ENCODE data around the gene GNB1L. TPM values are rescaled to one million over a fixed set of nuclear protein-coding genes. Genes with fewer than 3 reads are reported as not detected.
"Not testable (repeated sequence)": the region's sequence is repeated elsewhere in the genome, so short reads cannot be mapped to it uniquely, and the experiment has no call there.

GNB1L gene
- total RNA-seq, 2 donors from 2014 or later: 13.9 to 20.5 TPM

DNA sequence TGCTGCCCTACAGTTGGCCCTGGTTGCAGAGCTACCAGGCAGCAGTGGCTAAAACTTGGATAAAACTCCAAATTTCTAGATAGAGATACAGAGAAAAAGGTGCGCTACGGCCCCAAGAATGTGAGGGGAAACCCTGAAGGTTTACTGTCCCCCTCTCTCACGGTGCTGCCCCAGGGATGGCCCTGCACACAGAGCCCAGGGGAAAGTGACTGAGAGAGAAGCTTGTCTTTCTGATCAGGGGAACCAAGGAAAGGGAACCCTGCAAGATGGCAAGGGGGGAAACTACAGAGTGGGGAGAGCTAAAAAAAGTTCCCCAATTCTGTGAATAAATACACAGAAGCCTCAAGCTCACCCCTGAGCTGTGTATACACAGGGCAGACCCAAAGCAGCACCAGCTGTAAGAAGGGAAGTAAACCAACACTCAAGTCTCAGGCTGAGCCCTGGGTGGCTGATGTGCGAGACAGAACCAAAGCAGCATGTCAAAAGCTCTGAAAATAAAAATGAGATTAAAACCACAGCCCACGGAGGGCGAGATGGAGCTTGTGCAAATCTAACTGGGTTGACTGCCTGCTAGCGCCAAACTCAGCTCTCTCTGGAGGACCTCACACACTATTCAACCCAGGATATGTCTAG, 22.1 kb downstream of the GNB1L start:
- ATAC-seq (replicated peaks in 1 of 2): no peak
- Mint-ChIP-seq H3K27ac (no peak overlapping the region), H3K4me1 (ENCODE audit: low read depth) (peaks cover 9% of the 10 kb centered on the region), H3K9me3 (no peaks in the 10 kb centered on the region), H3K27me3 (ENCODE audit: low read depth) (no peaks in the 10 kb centered on the region), H3K36me3 (ENCODE audit: insufficient read depth in 2 of 2) (no peaks in the 10 kb centered on the region), H3K4me3 (no peak overlapping the region)
- no peak for DNase-seq

DNA sequence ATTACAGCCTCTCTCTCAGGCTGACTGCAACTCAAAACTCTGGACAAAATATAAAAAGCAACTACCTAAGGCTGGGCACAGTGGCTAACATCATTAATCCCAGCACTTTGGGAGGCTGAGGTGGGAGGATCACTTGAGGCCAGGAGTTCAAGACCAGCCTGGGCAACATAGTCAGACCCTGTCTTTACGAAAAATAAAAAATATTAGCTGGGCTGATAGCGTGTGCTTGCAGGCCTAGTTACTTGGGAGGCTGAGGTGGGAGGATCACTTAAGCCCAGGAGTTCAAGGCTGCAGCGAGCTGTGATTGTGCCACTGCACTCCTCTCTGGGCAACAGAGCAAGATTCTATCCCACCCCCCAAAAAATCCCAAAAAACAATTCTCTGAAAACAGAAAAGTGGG, 22.7 kb downstream of the GNB1L start:
- H3K27ac Mint-ChIP-seq; H3K27me3 Mint-ChIP-seq (ENCODE audit: low read depth); H3K36me3 Mint-ChIP-seq (ENCODE audit: insufficient read depth in 2 of 2): not testable (repeated sequence)

DNA sequence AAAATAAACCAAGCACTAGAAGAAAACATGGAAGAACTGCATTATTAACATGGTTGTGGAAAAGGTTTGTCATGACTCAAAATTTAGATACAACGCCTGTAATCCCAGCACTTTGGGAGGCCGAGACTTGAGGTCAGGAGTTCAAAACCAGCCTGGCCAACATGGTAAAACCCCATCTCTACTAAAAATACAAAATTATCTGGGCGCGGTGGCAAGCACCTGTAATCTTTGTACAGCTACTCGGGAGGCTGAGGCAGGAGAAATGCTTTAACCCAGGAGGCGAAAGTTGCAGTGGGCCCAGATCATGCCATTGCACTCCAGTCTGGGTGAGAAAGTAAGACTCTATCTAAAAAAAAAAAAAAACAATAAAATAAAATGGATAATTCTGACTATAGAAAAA, 23.7 kb downstream of the GNB1L start:
- no peak for ATAC-seq (replicated peaks in 1 of 2)
- Mint-ChIP-seq H3K27me3 (ENCODE audit: low read depth) (no peaks in the 10 kb centered on the region), H3K9me3 (no peaks in the 10 kb centered on the region), H3K4me1 (ENCODE audit: low read depth) (peaks cover 9% of the 10 kb centered on the region), H3K27ac (no peak overlapping the region), H3K36me3 (ENCODE audit: insufficient read depth in 2 of 2) (no peaks in the 10 kb centered on the region), H3K4me3 (no peak overlapping the region)
- no peak for DNase-seq

More for the DNA sequence above, 22.7 kb downstream of the GNB1L start:
- H3K4me1 Mint-ChIP-seq (ENCODE audit: low read depth); DNase-seq; H3K9me3 Mint-ChIP-seq; ATAC-seq (replicated peaks in 1 of 2); H3K4me3 Mint-ChIP-seq: not testable (repeated sequence)

DNA sequence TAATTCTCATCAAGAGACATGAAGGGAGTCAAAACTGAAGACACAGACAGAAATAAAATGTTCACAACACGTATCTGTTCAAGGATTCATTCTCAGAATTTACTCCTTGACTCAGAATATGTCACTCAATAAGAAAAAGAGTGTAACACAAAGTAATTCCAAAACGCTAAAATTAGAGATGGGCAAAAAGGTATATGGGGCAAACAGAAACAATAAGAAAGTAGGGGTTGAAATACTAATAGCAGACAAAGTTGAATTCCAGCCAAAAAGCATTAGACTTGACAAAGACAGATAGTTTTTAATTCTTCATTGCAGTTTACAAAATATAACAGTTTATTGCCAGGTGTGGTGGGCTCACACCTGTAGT, 26.7 kb downstream of the GNB1L start:
- Mint-ChIP-seq H3K27ac (no peak overlapping the region), H3K36me3 (ENCODE audit: insufficient read depth in 2 of 2) (no peaks in the 10 kb centered on the region), H3K27me3 (ENCODE audit: low read depth) (no peaks in the 10 kb centered on the region), H3K4me1 (ENCODE audit: low read depth) (no peaks in the 10 kb centered on the region), H3K9me3 (no peaks in the 10 kb centered on the region), H3K4me3 (no peak overlapping the region)
- no peak for ATAC-seq (replicated peaks in 1 of 2)
- no peak for DNase-seq

DNA sequence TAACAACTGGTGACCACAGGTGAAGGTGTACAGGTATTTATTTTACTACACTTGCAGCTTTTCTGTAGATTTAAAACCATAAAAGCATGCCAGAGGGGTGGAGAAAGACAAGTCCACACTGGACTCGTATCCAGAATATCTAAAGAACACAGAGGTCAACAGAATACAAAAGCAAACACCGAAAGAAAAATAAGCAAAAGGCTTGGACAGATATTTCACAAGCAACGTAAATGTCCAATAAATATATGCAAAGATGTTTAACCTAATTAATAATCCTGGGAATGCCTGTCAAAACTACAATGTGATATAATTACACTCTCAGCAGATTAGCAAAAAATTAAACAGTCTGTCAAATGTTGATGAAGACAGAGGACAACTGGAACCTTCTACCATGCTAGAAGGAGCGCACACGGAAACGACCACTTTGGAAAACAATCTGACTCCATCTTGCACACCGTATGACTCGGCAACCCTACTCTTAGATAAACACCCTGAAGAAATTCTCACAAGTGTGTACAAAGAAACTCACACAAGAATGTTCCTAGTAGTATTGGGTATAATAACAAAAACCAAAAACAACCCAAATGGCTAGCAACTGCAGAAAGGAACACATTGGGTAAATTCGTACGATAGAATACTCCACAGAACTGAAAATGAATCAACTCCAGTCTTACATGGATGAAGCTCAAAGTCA, 27.2 kb downstream of the GNB1L start:
- no peak for DNase-seq
- H3K4me1 Mint-ChIP-seq (ENCODE audit: low read depth): no peaks in the 10 kb centered on the region
- H3K36me3 Mint-ChIP-seq (ENCODE audit: insufficient read depth in 2 of 2): no peaks in the 10 kb centered on the region
- no peak overlapping the region for H3K4me3 Mint-ChIP-seq
- no peak for ATAC-seq (replicated peaks in 1 of 2)
- no peak overlapping the region for H3K27ac Mint-ChIP-seq
- no peaks in the 10 kb centered on the region for H3K9me3 Mint-ChIP-seq
- no peaks in the 10 kb centered on the region for H3K27me3 Mint-ChIP-seq (ENCODE audit: low read depth)

DNA sequence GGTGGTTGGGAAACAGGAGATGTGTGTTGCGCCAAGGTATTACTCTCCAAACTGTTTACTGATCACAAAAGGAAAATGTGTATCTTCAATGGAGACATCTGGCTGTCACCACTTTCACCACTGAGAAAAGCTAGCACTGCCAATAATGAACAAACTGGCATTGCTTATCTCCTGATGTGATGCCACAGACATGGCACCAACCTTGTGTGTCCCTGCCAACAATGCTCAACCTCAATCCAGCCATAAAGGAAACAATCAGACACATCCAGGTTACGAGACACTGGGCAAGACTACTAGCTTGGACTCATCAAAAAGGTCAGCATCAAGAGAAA, 28.1 kb downstream of the GNB1L start:
- no peak for ATAC-seq (replicated peaks in 1 of 2)
- DNase-seq: no peak
- H3K4me3 Mint-ChIP-seq: no peak overlapping the region
- H3K9me3 Mint-ChIP-seq: no peaks in the 10 kb centered on the region
- no peaks in the 10 kb centered on the region for H3K27me3 Mint-ChIP-seq (ENCODE audit: low read depth)
- no peaks in the 10 kb centered on the region for H3K4me1 Mint-ChIP-seq (ENCODE audit: low read depth)
- H3K27ac Mint-ChIP-seq: no peak overlapping the region
- H3K36me3 Mint-ChIP-seq (ENCODE audit: insufficient read depth in 2 of 2): no peaks in the 10 kb centered on the region

DNA sequence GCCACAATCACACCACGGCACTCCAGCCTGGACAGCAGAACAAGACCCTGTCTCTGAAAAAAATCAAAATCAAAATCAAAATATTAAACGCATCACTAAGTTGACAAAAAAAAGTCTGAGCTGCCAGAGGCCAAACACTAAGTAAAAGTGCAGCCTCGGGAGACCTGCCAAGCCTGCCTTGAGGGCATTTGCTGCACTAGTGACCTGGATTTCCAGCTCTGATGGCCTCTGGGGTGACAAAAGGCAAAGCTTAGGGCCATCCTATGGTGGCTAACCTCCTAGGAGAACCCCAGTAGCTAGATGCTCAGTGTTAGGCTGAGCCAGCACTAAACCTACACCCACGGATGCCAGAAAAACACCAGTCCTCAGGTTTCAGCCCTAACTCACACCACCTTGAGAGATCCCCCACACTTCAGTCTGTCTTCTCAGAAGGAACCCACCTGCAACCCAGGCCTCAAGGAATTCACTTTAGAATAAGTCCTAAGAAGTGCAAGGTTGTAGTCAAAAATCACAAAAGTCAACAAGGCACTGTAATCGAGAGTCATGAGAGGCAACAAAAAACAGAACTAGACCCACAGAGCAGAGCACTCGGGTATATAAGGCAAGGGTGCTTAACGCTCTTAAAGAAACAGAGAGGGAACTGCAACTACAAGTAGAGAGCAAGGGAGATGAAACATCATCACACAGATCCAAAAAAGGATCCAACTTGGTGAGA, 28.6 kb downstream of the GNB1L start:
- no peaks in the 10 kb centered on the region for H3K4me1 Mint-ChIP-seq (ENCODE audit: low read depth)
- ATAC-seq (replicated peaks in 1 of 2) (no peak), DNase-seq (no peak)
- no peaks in the 10 kb centered on the region for H3K36me3 Mint-ChIP-seq (ENCODE audit: insufficient read depth in 2 of 2)
- no peak overlapping the region for H3K27ac Mint-ChIP-seq
- H3K9me3 Mint-ChIP-seq: no peaks in the 10 kb centered on the region
- no peaks in the 10 kb centered on the region for H3K27me3 Mint-ChIP-seq (ENCODE audit: low read depth)
- no peak overlapping the region for H3K4me3 Mint-ChIP-seq

DNA sequence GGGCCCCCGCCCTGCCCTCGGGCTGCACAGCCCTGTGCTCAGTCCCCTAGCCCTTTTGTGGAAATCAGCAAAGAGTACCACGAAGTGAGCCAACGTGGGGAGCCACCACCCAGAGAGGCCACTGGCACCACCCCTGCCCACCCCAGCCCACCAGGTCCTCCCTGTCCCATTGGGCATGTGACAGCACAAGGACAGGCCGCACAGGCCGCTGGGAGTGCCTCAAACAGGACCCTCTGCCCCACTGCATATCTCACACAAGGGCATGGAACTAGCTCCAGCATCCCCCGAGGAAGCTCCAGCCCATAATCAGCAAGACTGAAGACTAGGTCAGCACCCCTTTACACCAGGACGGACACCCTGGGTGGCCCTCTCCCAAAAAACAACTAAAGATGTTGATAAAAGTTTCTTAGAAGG, 29.7 kb downstream of the GNB1L start:
- no peaks in the 10 kb centered on the region for H3K4me1 Mint-ChIP-seq (ENCODE audit: low read depth)
- H3K27me3 Mint-ChIP-seq (ENCODE audit: low read depth): no peaks in the 10 kb centered on the region
- no peak for ATAC-seq (replicated peaks in 1 of 2)
- H3K27ac Mint-ChIP-seq: no peak overlapping the region
- no peak overlapping the region for H3K4me3 Mint-ChIP-seq
- no peak for DNase-seq
- H3K9me3 Mint-ChIP-seq: no peaks in the 10 kb centered on the region
- no peaks in the 10 kb centered on the region for H3K36me3 Mint-ChIP-seq (ENCODE audit: insufficient read depth in 2 of 2)

DNA sequence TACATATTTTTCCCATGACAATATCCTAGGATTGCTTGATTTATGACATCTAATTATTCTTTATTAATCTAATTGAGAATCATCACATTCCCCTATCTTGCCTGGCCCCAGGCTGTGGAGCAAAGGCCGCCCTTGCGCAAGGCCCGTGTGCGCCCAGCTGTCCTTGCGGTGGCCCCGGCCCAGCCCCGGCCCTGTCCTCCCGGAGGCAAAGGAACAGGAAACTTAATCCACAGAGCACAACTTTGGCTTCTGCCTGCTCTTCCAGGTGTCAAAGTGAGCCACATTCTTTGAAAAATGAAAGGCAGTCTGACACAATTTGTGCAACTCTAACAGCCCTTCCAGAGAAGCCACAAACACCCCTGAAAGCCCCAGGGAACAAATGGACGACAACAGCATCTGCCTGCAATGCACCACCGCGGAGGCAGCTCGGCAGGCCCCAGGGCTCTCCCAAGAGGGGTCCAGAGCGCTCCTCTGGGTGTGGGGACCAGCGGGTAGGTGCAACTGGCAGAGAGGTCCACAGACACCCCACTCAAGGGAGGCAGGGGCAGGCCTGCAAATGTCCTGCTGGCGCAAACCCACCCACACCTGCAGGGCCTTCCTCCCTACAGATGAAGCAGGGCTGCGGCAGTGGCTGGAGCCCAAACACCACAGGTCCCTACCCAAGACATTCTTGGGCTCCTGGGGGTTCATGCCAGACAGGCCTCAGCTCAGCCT, 30.3 kb downstream of the GNB1L start:
- H3K4me3 Mint-ChIP-seq: no peak overlapping the region
- no peaks in the 10 kb centered on the region for H3K4me1 Mint-ChIP-seq (ENCODE audit: low read depth)
- DNase-seq (no peak), ATAC-seq (replicated peaks in 1 of 2) (no peak)
- H3K27me3 Mint-ChIP-seq (ENCODE audit: low read depth): no peaks in the 10 kb centered on the region
- no peak overlapping the region for H3K27ac Mint-ChIP-seq
- no peaks in the 10 kb centered on the region for H3K36me3 Mint-ChIP-seq (ENCODE audit: insufficient read depth in 2 of 2)
- no peaks in the 10 kb centered on the region for H3K9me3 Mint-ChIP-seq

DNA sequence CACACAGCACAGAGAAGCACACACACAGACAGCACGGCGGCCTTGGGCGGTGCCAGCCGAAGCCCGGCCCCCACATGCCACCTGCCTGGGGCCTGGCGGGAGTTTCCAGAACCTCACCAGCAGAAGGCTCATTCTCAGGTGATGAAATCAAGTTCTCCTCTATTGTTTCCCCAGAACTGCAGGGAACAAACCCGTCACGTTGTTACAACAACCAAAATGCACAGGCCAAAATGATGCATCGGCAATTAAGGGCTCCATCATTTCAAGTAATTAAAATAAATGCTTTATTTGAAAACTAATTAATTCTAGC, 30.8 kb downstream of the GNB1L start:
- ATAC-seq (replicated peaks in 1 of 2) (no peak), DNase-seq (no peak)
- H3K4me1 Mint-ChIP-seq (ENCODE audit: low read depth): no peaks in the 10 kb centered on the region
- H3K27me3 Mint-ChIP-seq (ENCODE audit: low read depth): no peaks in the 10 kb centered on the region
- H3K4me3 Mint-ChIP-seq: no peak overlapping the region
- no peaks in the 10 kb centered on the region for H3K9me3 Mint-ChIP-seq
- no peak overlapping the region for H3K27ac Mint-ChIP-seq
- no peaks in the 10 kb centered on the region for H3K36me3 Mint-ChIP-seq (ENCODE audit: insufficient read depth in 2 of 2)

DNA sequence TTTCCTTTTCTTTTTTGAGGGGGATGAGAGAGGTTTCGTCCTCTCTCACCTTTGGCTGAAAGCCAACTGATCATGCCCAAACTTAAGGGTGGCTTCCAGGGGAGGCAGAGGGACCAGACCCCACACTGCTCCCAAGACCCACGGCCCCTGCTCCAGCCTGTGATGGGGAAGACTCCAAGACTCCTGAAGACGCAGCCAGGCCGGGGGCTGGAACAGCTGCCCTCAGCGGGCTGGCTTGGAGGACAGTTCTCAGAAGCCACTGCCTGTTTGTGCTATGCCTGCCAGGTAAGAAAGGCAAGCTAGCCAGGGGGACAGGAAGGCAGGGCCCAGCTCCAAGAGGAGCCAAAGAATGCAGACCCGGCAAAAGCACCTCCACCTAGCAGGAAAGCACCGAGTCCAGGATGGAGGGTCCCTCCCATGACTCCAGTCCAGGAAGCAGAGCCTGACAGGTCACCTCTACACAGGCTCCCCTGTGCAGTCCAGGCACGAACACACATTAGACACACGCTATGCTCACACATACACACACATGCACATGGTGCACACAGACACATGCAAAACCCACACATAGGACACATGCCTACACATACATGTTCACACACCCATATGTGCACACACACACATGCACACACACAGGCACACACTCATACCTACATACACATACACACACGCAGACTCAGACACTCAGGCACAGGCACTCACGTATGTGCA, 31.3 kb downstream of the GNB1L start:
- Mint-ChIP-seq H3K9me3 (no peaks in the 10 kb centered on the region), H3K4me3 (no peak overlapping the region), H3K36me3 (ENCODE audit: insufficient read depth in 2 of 2) (no peaks in the 10 kb centered on the region), H3K27me3 (ENCODE audit: low read depth) (no peaks in the 10 kb centered on the region), H3K4me1 (ENCODE audit: low read depth) (no peaks in the 10 kb centered on the region), H3K27ac (no peak overlapping the region)
- ATAC-seq (replicated peaks in 1 of 2) (no peak), DNase-seq (no peak)

DNA sequence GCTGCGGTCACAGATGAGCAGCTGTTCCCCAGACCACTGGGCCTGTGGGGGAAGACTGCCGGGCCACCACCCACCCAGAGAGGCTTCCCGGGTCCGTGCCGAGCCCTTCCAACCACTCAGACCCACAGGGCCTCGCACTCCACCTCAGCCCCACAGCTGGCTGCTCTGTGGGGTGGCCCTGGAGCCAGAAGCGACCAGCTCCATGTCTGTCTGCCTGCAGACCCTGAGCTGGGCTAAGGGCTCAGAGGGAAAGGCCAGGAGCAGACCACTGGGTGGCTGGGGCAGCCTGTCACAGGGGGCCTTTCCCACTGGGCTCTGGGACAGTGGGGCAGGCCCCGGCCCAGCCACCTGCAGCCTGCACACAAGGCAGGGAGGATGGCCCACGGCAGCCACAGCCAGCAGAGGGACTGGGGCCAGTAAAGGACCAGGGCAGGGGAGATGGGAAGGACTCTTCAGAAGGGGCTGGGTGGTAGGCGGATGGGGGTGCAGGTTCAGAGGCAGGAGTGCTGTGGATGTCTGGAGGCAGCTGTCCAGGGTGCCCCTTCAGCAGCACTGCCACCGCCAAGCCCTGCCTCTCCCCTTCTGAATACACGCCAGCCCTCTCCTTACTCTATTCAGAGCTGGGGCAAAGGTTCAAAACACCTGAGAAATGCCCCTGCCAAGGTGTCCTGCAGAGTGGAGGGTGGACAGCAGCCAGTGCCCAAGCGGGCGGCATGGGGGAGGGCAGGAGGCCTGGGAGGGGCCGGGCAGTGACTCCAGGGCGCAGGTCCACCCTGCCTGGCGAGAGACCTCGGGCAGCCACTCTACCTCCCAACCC, 32.2 kb downstream of the GNB1L start:
- DNase-seq (no peak), ATAC-seq (replicated peaks in 1 of 2) (no peak)

More for the DNA sequence above, 32.2 kb downstream of the GNB1L start:
- Mint-ChIP-seq H3K36me3 (ENCODE audit: insufficient read depth in 2 of 2) (no peaks in the 10 kb centered on the region), H3K4me3 (no peak overlapping the region), H3K27ac (no peak overlapping the region), H3K4me1 (ENCODE audit: low read depth) (no peaks in the 10 kb centered on the region), H3K27me3 (ENCODE audit: low read depth) (no peaks in the 10 kb centered on the region), H3K9me3 (no peaks in the 10 kb centered on the region)
